A673 (cell line): ENCODE data around the gene SZRD1.

Experiments
- EZH2 ChIP-seq: fragments of 200-600 bp; sonication (generic); IDR thresholded peaks from 2 replicates; pipeline ENCODE4 v1.6.1; 2017; ENCODE audit warnings: borderline replicate concordance, low read depth, mild to moderate bottlenecking, mixed read lengths, antibody characterized with exemption, low read length; ENCODE audit not compliant: poor library complexity, severe bottlenecking
- TF ChIP-seq, protein P1 (sequence below): fragments of 300-800, 200-600 bp; sonication (generic); conservative IDR thresholded peaks from 2 replicates; pipeline ENCODE4 v1.5.1; 2017; ENCODE audit warnings: low read depth, mild to moderate bottlenecking, antibody characterized with exemption, low read length, moderate library complexity, mixed read lengths

DNA sequence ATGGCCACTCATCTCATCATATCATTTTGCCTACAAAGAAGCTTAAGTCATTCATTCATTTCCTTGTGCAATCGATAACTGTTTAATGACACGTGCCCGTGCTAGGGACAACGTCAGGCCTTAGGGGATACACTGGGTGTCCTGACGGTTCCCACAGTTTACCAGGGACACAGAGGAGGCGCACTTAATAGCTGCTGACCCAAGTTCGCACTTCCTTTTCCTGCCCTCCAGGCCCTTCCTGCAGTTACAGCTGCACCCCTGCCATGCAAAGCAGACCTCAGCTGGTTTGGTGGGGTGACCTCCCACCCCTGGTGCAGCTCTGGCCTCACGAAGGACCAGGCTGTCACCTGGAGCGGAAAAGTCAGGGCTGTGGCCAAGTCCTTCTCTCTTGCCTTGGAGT, 66.0 kb downstream of the SZRD1 start:
- TF ChIP-seq, protein P1, sequence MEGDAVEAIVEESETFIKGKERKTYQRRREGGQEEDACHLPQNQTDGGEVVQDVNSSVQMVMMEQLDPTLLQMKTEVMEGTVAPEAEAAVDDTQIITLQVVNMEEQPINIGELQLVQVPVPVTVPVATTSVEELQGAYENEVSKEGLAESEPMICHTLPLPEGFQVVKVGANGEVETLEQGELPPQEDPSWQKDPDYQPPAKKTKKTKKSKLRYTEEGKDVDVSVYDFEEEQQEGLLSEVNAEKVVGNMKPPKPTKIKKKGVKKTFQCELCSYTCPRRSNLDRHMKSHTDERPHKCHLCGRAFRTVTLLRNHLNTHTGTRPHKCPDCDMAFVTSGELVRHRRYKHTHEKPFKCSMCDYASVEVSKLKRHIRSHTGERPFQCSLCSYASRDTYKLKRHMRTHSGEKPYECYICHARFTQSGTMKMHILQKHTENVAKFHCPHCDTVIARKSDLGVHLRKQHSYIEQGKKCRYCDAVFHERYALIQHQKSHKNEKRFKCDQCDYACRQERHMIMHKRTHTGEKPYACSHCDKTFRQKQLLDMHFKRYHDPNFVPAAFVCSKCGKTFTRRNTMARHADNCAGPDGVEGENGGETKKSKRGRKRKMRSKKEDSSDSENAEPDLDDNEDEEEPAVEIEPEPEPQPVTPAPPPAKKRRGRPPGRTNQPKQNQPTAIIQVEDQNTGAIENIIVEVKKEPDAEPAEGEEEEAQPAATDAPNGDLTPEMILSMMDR: no peak
- TF ChIP-seq EZH2: no peak
